A549 treated with ZK216348 at 1 μM for 4 hours (cell line): ENCODE results near the gene SLC9A3. TPM values are rescaled to one million over a fixed set of nuclear protein-coding genes. Genes with fewer than 3 reads are reported as not detected.

Experiments
- total RNA-seq: library from RNA; stranded (reverse); fragments of 200-300 nt; extraction: Qiagen RNA extraction; gene quantifications from 5 replicates; pipeline ENCODE4 v1.2.3, GENCODE V29; 2022; ENCODE audit warnings: low read depth

The SLC9A3 gene
- total RNA-seq = 1.4 to 2.5 TPM (median 2.3 TPM) in 5 replicates

DNA sequence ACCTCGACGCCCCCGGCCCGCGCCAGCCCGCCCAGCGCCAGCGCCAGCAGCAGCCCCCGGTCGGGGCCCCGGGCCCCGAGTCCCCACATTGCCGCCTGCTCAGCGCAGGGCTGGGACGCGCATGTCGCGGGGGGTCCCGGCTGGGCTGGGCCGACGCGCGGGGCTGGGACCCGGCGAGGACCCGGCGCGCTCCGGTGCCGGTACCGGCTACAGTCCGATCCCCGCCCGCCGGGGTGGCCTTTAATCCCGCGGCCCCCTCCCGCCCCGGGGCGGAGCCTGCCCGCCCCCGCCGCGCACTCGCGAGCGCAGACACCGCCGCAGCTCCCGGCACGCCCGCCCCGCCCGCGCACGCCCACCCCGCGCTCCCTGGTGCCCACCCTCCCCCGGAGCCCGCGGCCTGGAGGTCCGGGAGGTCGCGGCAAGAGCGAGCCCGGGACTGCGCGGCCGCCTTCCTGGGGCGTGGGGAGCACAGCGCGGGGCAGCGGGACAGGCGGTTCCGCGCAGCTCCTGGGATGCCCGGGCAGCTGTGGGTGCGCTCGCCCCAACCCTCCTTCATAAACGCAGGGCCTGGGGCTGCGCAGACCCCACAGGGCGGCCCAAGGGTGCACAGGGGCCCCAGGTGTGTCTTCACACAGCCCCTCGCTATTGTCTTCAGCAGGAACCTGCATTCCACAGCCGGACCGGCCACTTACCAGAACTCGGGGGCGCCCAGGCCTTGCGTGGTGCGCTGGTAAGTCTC lies at the start of gene SLC9A3:
Gene SLC9A3, minus strand, starts transcription at position 216 of the 739 bp plus-strand sequence.

DNA sequence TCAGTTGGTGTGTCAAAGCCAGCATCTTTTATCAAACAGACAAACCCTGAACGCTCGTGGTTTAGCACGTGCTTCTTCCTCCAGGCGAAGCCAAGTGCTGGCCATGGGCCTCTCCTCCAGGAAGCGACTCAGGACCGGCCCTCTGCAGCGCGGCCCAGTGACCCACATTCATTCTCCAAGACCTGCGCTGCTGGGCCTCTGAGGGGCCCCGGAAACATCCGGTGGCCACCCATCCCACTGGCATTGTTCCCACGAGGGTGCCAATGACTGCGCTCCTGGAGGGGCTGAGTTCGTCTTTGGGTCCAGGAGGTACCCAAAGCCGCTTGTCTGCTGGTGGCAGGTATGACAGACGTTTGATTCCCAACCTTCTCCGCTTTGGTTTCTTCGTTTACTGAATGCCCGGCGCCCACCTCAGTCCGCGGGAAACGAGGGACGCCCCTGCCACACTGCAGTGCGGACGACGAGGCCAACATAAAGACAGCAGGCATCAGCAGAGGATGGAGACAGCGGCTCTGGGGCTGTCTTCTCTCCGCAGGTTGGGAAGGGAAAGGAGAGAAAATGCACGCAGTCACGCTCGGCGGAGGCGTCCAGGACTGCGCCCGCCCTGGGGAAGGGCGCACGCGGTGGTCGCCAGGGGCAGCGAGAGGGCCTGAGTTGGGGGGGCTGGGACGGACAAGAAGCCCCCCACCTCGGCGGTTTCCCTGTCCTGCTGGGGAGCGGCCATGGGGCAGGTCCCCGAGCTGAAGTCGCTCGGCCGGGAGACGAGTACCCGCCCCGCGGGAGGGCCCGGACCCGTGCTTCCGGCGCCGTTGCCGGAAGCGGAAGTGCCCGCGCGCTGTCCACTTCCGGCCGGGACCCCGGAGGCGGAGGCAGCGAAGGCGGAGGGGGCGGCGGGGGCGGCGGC lies 81.7 kb downstream of the SLC9A3 start, which contains the start of gene EXOC3:
Gene EXOC3, plus strand, starts transcription at position 842 of the 904 bp plus-strand sequence. CDS start 3,030 bp downstream, outside the sequence.

Other genes with a start within 250 kb of the SLC9A3 start
- 3.6 to 4.9 TPM (median 4.0 TPM) in 5 replicates for gene AHRR, start 202.7 kb downstream of the SLC9A3 start, total RNA-seq
- 28.6 to 33.9 TPM (median 31.2 TPM) in 5 replicates for gene EXOC3, start 81.3 kb downstream of the SLC9A3 start, total RNA-seq
- gene CEP72, start 87.9 kb upstream of the SLC9A3 start, total RNA-seq = 6.5 to 12.4 TPM (median 10.8 TPM) in 5 replicates
- 4.5 to 7.6 TPM (median 6.0 TPM) in 5 replicates for gene TPPP, start 168.9 kb upstream of the SLC9A3 start, total RNA-seq